IMR-90 (cell line): Measurements from ENCODE around the gene TULP4. TPM values are rescaled to one million over a fixed set of nuclear protein-coding genes. Genes with fewer than 3 reads are reported as not detected.

Experiments used
- ATAC-seq: fragments of 200-7000 bp; cut with Tn5 transposase; 2 replicates; pipeline ENCODE4 v1.9.1; 2020; ENCODE audit warnings: low read depth, mild to moderate bottlenecking, moderate library complexity
- BruUV-seq: library from RNA; stranded (reverse); fragments of 400-500 nt; replicated peaks from 2 replicates; lab custom pipeline; 2021; lab: Mats Ljungman, UMichigan
- CTCF ChIA-PET: fragments of 300-600 bp; formaldehyde crosslinking; extraction: SDS; loops from one replicate; lab custom pipeline; 2021; ENCODE audit warnings: antibody characterized with exemption; lab: Yijun Ruan, JAX
- POLR2A ChIA-PET: fragments of 300-600 bp; sonication (Branson Sonifier 250); formaldehyde crosslinking; loops from one replicate; lab custom pipeline; 2022; ENCODE audit warnings: antibody characterized with exemption; ENCODE audit not compliant: unreplicated experiment; lab: Charles Lee
- DNase-seq: peaks from one replicate; pipeline ENCODE4 v3.0.0; 2013
- H2AFZ ChIP-seq: replicated peaks from 2 replicates; pipeline ENCODE3; 2013; ENCODE audit warnings: low read length, mild to moderate bottlenecking; ENCODE audit not compliant: poor library complexity
- H2AK5ac ChIP-seq: 2 replicates; pipeline ENCODE4 v1.6.1; 2013; ENCODE audit warnings: low read depth, low read length, inconsistent platforms
- H2AK9ac ChIP-seq: replicated peaks from 2 replicates; pipeline ENCODE3; 2013; ENCODE audit warnings: mild to moderate bottlenecking, low read depth, low read length, moderate library complexity; ENCODE audit not compliant: poor library complexity
- H2BK120ac ChIP-seq: 2 replicates; pipeline ENCODE4 v1.6.1; 2013; ENCODE audit warnings: low read depth, low read length, inconsistent platforms
- H2BK15ac ChIP-seq: 3 replicates; pipeline ENCODE4 v1.6.1; 2013; ENCODE audit warnings: low read depth, low read length, inconsistent platforms
- H2BK20ac ChIP-seq: 2 replicates; pipeline ENCODE4 v1.6.1; 2013; ENCODE audit warnings: low read depth, mild to moderate bottlenecking, inconsistent platforms, low read length, moderate library complexity
- H2BK5ac ChIP-seq: 2 replicates; pipeline ENCODE4 v1.6.1; 2013; ENCODE audit warnings: mild to moderate bottlenecking, low read depth, low read length, inconsistent platforms; ENCODE audit not compliant: poor library complexity, severe bottlenecking
- H3K14ac ChIP-seq: replicated peaks from 2 replicates; pipeline ENCODE4 v1.6.1; 2013; ENCODE audit warnings: low read depth, low read length, inconsistent platforms
- H3K18ac ChIP-seq: 2 replicates; pipeline ENCODE4 v1.6.1; 2013; ENCODE audit warnings: low read depth, low read length, control low read depth
- H3K23ac ChIP-seq: 2 replicates; pipeline ENCODE4 v1.6.1; 2013; ENCODE audit warnings: low read depth, low read length, inconsistent platforms
- H3K27ac ChIP-seq: 2 replicates; pipeline ENCODE4 v1.5.1; 2013; ENCODE audit warnings: mild to moderate bottlenecking, control low read depth, low read length; ENCODE audit not compliant: insufficient read depth
- H3K27me3 ChIP-seq: 2 replicates; pipeline ENCODE4 v1.6.1; 2013; ENCODE audit warnings: low read length; ENCODE audit not compliant: control insufficient read depth, insufficient read depth
- H3K36me3 ChIP-seq: 2 replicates; pipeline ENCODE4 v1.6.1; 2013; ENCODE audit warnings: low read length, mixed read lengths; ENCODE audit not compliant: control insufficient read depth, insufficient read depth
- H3K4ac ChIP-seq: 2 replicates; pipeline ENCODE4 v1.6.1; 2013; ENCODE audit warnings: low read depth, low read length, inconsistent platforms
- H3K4me1 ChIP-seq: 2 replicates; pipeline ENCODE4 v1.6.1; 2013; ENCODE audit warnings: low read length, mixed read lengths; ENCODE audit not compliant: control insufficient read depth, insufficient read depth
- H3K4me2 ChIP-seq: 2 replicates; pipeline ENCODE4 v1.6.1; 2013; ENCODE audit warnings: low read depth, mild to moderate bottlenecking, control low read depth, low read length, moderate library complexity
- H3K4me3 ChIP-seq: 2 replicates; pipeline ENCODE4 v1.5.1; 2013; ENCODE audit warnings: low read depth, mild to moderate bottlenecking, control low read depth, low read length, moderate library complexity; ENCODE audit not compliant: insufficient read depth
- H3K56ac ChIP-seq: 2 replicates; pipeline ENCODE4 v1.6.1; 2013; ENCODE audit warnings: low read length, inconsistent platforms; ENCODE audit not compliant: insufficient read depth; ENCODE audit errors: extremely low read depth
- H3K79me1 ChIP-seq, 2 experiments: 2 replicates each; pipeline ENCODE4 v1.6.1; 2013; ENCODE audit warnings: low read length in 2 of 2, inconsistent platforms in 1 of 2, low read depth in 1 of 2
- H3K9ac ChIP-seq: 2 replicates; pipeline ENCODE4 v1.6.1; 2013; ENCODE audit warnings: low read depth, low read length, control low read depth
- H3K9me1 ChIP-seq: 2 replicates; pipeline ENCODE4 v1.6.1; 2013; ENCODE audit warnings: low read length, inconsistent platforms; ENCODE audit not compliant: insufficient read depth
- H3K9me3 ChIP-seq: 2 replicates; pipeline ENCODE4 v1.6.1; 2013; ENCODE audit warnings: low read length; ENCODE audit not compliant: control insufficient read depth, insufficient read depth
- H4K20me1 ChIP-seq: 2 replicates; pipeline ENCODE4 v1.6.1; 2013; ENCODE audit warnings: low read length, inconsistent platforms; ENCODE audit not compliant: insufficient read depth
- H4K5ac ChIP-seq: 2 replicates; pipeline ENCODE4 v1.6.1; 2013; ENCODE audit warnings: mild to moderate bottlenecking, low read depth, low read length, control low read depth
- H4K8ac ChIP-seq, 2 experiments: 2 replicates each; pipeline ENCODE4 v1.6.1; 2013; ENCODE audit warnings: low read depth in 2 of 2, low read length in 2 of 2, control low read depth in 1 of 2, inconsistent platforms in 1 of 2
- H4K91ac ChIP-seq: 2 replicates; pipeline ENCODE4 v1.6.1; 2013; ENCODE audit warnings: low read depth, low read length, inconsistent platforms; ENCODE audit not compliant: insufficient read depth
- BHLHE40 ChIP-seq: fragments of 150-350 bp; IDR thresholded peaks from 2 replicates; pipeline ENCODE4 v1.6.1; 2016; ENCODE audit warnings: mild to moderate bottlenecking, low read depth, low read length
- CEBPB ChIP-seq: IDR thresholded peaks from 2 replicates; pipeline ENCODE4 v1.6.1; 2012; ENCODE audit warnings: low read depth, low read length, improper control_type of control experiment
- CHD1 ChIP-seq: IDR thresholded peaks from 2 replicates; pipeline ENCODE4 v1.6.1; 2012; ENCODE audit warnings: low read depth, low read length, improper control_type of control experiment
- ELK1 ChIP-seq: fragments of 150-350 bp; IDR thresholded peaks from 2 replicates; pipeline ENCODE4 v1.6.1; 2016; ENCODE audit warnings: low read depth, mild to moderate bottlenecking, low read length, moderate library complexity, borderline replicate concordance
- FOS ChIP-seq: fragments of 150-350 bp; IDR thresholded peaks from 2 replicates; pipeline ENCODE4 v1.6.1; 2016; ENCODE audit warnings: low read depth, low read length
- MAFK ChIP-seq: IDR thresholded peaks from 2 replicates; pipeline ENCODE4 v1.6.1; 2012; ENCODE audit warnings: low read depth, low read length, improper control_type of control experiment
- MAZ ChIP-seq: IDR thresholded peaks from 2 replicates; pipeline ENCODE4 v1.6.1; 2012; ENCODE audit warnings: low read depth, mild to moderate bottlenecking, low read length, improper control_type of control experiment, moderate library complexity, borderline replicate concordance
- MXI1 ChIP-seq: IDR thresholded peaks from 2 replicates; pipeline ENCODE4 v1.6.1; 2012; ENCODE audit warnings: low read depth, mild to moderate bottlenecking, low read length, moderate library complexity, borderline replicate concordance
- NFE2L2 ChIP-seq: fragments of 150-350 bp; IDR thresholded peaks from 2 replicates; pipeline ENCODE4 v1.6.1; 2016; ENCODE audit warnings: low read depth, mild to moderate bottlenecking, low read length
- POLR2A ChIP-seq: IDR thresholded peaks from 2 replicates; pipeline ENCODE4 v1.6.1; 2012; ENCODE audit warnings: mild to moderate bottlenecking, low read depth, low read length
- RAD21 ChIP-seq: IDR thresholded peaks from 2 replicates; pipeline ENCODE4 v1.6.1; 2012; ENCODE audit warnings: low read length, improper control_type of control experiment
- RCOR1 ChIP-seq: IDR thresholded peaks from 2 replicates; pipeline ENCODE4 v1.6.1; 2012; ENCODE audit warnings: mild to moderate bottlenecking, low read length, improper control_type of control experiment; ENCODE audit not compliant: insufficient replicate concordance
- RFX5 ChIP-seq: IDR thresholded peaks from 2 replicates; pipeline ENCODE4 v1.8.0; 2012; ENCODE audit warnings: low read depth, mild to moderate bottlenecking, low read length, moderate library complexity
- SMC3 ChIP-seq: fragments of 150-350 bp; IDR thresholded peaks from 2 replicates; pipeline ENCODE4 v1.6.1; 2016; ENCODE audit warnings: low read depth, mild to moderate bottlenecking, antibody characterized with exemption, low read length, moderate library complexity
- WGBS, 2 experiments: methylation state at CpG; one replicate each; pipeline versions ENCODE4 v1.1.5 to v1.1.7; 2013; ENCODE audit warnings: missing lambda C conversion rate in 2 of 2; ENCODE audit not compliant: insufficient read length in 1 of 2; ENCODE audit errors: extremely low coverage in 2 of 2; 5-methylcytosine and 5-hydroxymethylcytosine counted together
- dilution Hi-C: fragments of 300-500 bp; cut with HindIII; formaldehyde crosslinking; loops from one replicate; pipeline ENCODE4 v1.14.3; 2018; ENCODE audit warnings: low sequenced_read_pairs; ENCODE audit not compliant: unreplicated experiment
- in situ Hi-C: fragments of 300-500 bp; cut with MboI; formaldehyde crosslinking; loops from 3 replicates; pipeline ENCODE4 v1.14.3; 2019; ENCODE audit warnings: low sequenced_read_pairs, inconsistent platforms, mixed read lengths
- intact Hi-C: fragments of 100-400 bp; cut with micrococcal nuclease; formaldehyde crosslinking; loops from 2 replicates; pipeline ENCODE4 v1.10.0; 2022
- polyA plus RNA-seq, 3 experiments: library from polyadenylated mRNA; depleted of rRNA; stranded (reverse); fragments of >200 nt; gene quantifications; 2 replicates each; pipeline ENCODE4 v1.2.3, GENCODE V29; 2012; ENCODE audit warnings: low replicate concordance in 1 of 3
- total RNA-seq: library from RNA; depleted of rRNA; stranded (reverse); fragments of >200 nt; gene quantifications from 2 replicates; pipeline ENCODE4 v1.2.3, GENCODE V29; 2012
- TF ChIP-seq, protein P1 (sequence below): fragments of 150-350 bp; IDR thresholded peaks from 2 replicates; pipeline ENCODE4 v1.6.1; 2017; ENCODE audit warnings: mild to moderate bottlenecking, antibody characterized with exemption, low read length, low read depth
- TF ChIP-seq, protein P2 (sequence below): conservative IDR thresholded peaks from 2 replicates; pipeline ENCODE4 v1.5.1; 2012; ENCODE audit warnings: mild to moderate bottlenecking, low read depth, low read length, improper control_type of control experiment

The TULP4 gene
- total and polyA plus RNA-seq, 2 of the 4 experiments (the other 2 are of a cell fraction) = 8.1 to 30.6 TPM

DNA sequence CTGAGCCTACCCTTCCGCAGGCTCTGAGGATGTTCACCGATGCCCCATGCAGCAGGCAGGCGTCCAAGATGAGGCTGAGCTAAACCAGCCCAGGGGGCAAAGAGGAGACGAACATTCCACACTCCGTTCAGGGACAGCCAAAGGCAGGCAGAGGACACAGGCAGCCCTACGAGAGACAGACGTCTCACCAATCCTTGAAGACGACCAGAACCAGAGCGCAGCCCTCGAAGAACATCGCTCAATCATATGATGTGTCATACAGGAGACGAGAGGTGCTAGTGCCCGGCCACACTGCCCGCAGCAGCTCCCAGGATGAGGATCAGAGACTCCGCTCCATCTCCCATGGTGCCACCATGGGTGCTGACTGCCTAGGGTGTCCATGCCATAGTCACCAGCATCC lies 212.0 kb downstream of the TULP4 start:
- no peak overlapping the region for H3K56ac ChIP-seq
- WGBS, 2 experiments = 92% methylated on average over 8 of the region's 15 CpGs; no CpG with 5 or more reads in 1 of the 2 experiments
- H3K4ac ChIP-seq = no peak overlapping the region
- no peaks in the 10 kb centered on the region; the same call in 1 of the 2 replicates for H3K9me3 ChIP-seq
- H3K4me3 ChIP-seq = no peak overlapping the region
- H4K91ac ChIP-seq = no peak overlapping the region
- no peak overlapping the region for H4K5ac ChIP-seq
- no peak overlapping the region for H3K18ac ChIP-seq
- intact Hi-C loops = no loop called here
- POLR2A ChIA-PET = no interaction called here
- DNase-seq (no peak), ATAC-seq (no peak)
- no peak overlapping the region for H3K27ac ChIP-seq
- H3K79me1 ChIP-seq = no peaks in the 10 kb centered on the region
- H2BK5ac ChIP-seq = no peak overlapping the region
- in situ Hi-C loops = no loop called here
- no peak overlapping the region for H2AFZ ChIP-seq
- no peaks in the 10 kb centered on the region; the same call in 1 of the 2 replicates for H3K9me1 ChIP-seq
- no peaks in the 10 kb centered on the region for H3K4me1 ChIP-seq
- no peaks in the 10 kb centered on the region for H3K36me3 ChIP-seq
- no peak overlapping the region for H2AK9ac ChIP-seq
- no peak overlapping the region for H2BK20ac ChIP-seq
- H3K4me2 ChIP-seq = no peak overlapping the region
- dilution Hi-C loops = no loop called here
- no peak overlapping the region for H2BK15ac ChIP-seq
- H2BK120ac ChIP-seq = no peak overlapping the region
- H3K9ac ChIP-seq = no peak overlapping the region
- no peak for TF ChIP-seq MAFK
- TF ChIP-seq SMC3 = no peak
- no peak for TF ChIP-seq POLR2A
- no peak for TF ChIP-seq NFE2L2
- TF ChIP-seq MAZ = no peak
- no peak for TF ChIP-seq RCOR1
- TF ChIP-seq CHD1 = no peak
- TF ChIP-seq MXI1 = no peak
- no peak for TF ChIP-seq CEBPB
- TF ChIP-seq, protein P1, sequence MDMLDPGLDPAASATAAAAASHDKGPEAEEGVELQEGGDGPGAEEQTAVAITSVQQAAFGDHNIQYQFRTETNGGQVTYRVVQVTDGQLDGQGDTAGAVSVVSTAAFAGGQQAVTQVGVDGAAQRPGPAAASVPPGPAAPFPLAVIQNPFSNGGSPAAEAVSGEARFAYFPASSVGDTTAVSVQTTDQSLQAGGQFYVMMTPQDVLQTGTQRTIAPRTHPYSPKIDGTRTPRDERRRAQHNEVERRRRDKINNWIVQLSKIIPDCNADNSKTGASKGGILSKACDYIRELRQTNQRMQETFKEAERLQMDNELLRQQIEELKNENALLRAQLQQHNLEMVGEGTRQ = no peak
- TF ChIP-seq ELK1 = no peak
- no peak for TF ChIP-seq RFX5
- no peak for TF ChIP-seq BHLHE40
- TF ChIP-seq, protein P2, sequence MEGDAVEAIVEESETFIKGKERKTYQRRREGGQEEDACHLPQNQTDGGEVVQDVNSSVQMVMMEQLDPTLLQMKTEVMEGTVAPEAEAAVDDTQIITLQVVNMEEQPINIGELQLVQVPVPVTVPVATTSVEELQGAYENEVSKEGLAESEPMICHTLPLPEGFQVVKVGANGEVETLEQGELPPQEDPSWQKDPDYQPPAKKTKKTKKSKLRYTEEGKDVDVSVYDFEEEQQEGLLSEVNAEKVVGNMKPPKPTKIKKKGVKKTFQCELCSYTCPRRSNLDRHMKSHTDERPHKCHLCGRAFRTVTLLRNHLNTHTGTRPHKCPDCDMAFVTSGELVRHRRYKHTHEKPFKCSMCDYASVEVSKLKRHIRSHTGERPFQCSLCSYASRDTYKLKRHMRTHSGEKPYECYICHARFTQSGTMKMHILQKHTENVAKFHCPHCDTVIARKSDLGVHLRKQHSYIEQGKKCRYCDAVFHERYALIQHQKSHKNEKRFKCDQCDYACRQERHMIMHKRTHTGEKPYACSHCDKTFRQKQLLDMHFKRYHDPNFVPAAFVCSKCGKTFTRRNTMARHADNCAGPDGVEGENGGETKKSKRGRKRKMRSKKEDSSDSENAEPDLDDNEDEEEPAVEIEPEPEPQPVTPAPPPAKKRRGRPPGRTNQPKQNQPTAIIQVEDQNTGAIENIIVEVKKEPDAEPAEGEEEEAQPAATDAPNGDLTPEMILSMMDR = no peak
- no peak for TF ChIP-seq RAD21
- TF ChIP-seq FOS = no peak
- no peak overlapping the region for H2AK5ac ChIP-seq
- H4K20me1 ChIP-seq = no peaks in the 10 kb centered on the region
- peaks cover 13% of the 10 kb centered on the region for H3K27me3 ChIP-seq
- BruUV-seq = no TSS peak
- no peak overlapping the region for H3K23ac ChIP-seq
- CTCF ChIA-PET = no interaction called here
- H3K14ac ChIP-seq = no peak overlapping the region
- no peak overlapping the region for H4K8ac ChIP-seq
